Gastroesophageal sphincter (tissue), 3 donors: Measurements from ENCODE around the gene HS3ST6.

ENCODE experiments used
- CTCF ChIP-seq, 4 experiments: fragments of 200-600 bp in 2 of 4; fragments of 450-650 bp in 2 of 4; sonication (generic) in 1 of 4; IDR thresholded peaks; one replicate each; pipeline ENCODE4 v1.5.1; 2017 to 2019; ENCODE audit warnings: antibody characterized with exemption in 4 of 4, mild to moderate bottlenecking in 2 of 4, moderate library complexity in 2 of 4
- EP300 ChIP-seq: sonication (generic); formaldehyde crosslinking; IDR thresholded peaks from one replicate; pipeline ENCODE4 v1.6.1; 2017; ENCODE audit warnings: antibody characterized with exemption, mild to moderate bottlenecking

GRCh38 chr16:1941162-1942046 lies 23.2 kb upstream of the HS3ST6 start:
- TF ChIP-seq CTCF (IDR thresholded peaks at IDR 0.05), result no peak
- TF ChIP-seq EP300, result no peak
